ENCODE data around the gene OR10J1.
"Not testable (repeated sequence)": the region's sequence is repeated elsewhere in the genome, so short reads cannot be mapped to it uniquely, and the experiment has no call there.

Gene OR10J1

GRCh38 chr1:159439422-159439821 is at the start of gene OR10J1:
Gene OR10J1, plus strand, starts transcription at chr1:159439722. Its CDS starts 70 bp downstream, at chr1:159439792.
- DNase-seq = no peak

- no peak for DNase-seq
These were observed 32.7 kb upstream of the OR10J1 start for GRCh38 chr1:159406821-159407220.

- DNase-seq = no peak
These were observed 30.6 kb upstream of the OR10J1 start for GRCh38 chr1:159408862-159409400.

- no peak for DNase-seq
These were observed 17.7 kb upstream of the OR10J1 start for GRCh38 chr1:159421821-159422220.

GRCh38 chr1:159428536-159428935 is 11.0 kb upstream of the OR10J1 start:
- DNase-seq = no peak

- DNase-seq = no peak
These were observed 10.3 kb upstream of the OR10J1 start for GRCh38 chr1:159429074-159429861.

- no peak for DNase-seq
These were observed 8.5 kb upstream of the OR10J1 start for GRCh38 chr1:159430985-159431384.

GRCh38 chr1:159431904-159432303 is 7.6 kb upstream of the OR10J1 start, which contains the start of gene OR10J4:
Gene OR10J4, plus strand, starts transcription at chr1:159432204.
- DNase-seq = no peak

- no peak for DNase-seq
These were observed 3.1 kb upstream of the OR10J1 start for GRCh38 chr1:159436469-159436868.

GRCh38 chr1:159441360-159441759 is 1.8 kb downstream of the OR10J1 start:
- no peak for DNase-seq

- DNase-seq = no peak
These were observed 2.9 kb downstream of the OR10J1 start for GRCh38 chr1:159442428-159442827.

GRCh38 chr1:159443066-159443750 is 3.7 kb downstream of the OR10J1 start:
- no peak for DNase-seq

GRCh38 chr1:159444511-159444910 is 5.0 kb downstream of the OR10J1 start:
- no peak for DNase-seq

- no peak for DNase-seq
These were observed 8.7 kb downstream of the OR10J1 start for GRCh38 chr1:159448181-159448580.

- DNase-seq = not testable (repeated sequence)
These were observed 10.1 kb downstream of the OR10J1 start for GRCh38 chr1:159449605-159450004.

- no peak for DNase-seq
These were observed 20.0 kb downstream of the OR10J1 start for GRCh38 chr1:159459551-159459950.

- no peak for DNase-seq
These were observed 25.7 kb downstream of the OR10J1 start for GRCh38 chr1:159465191-159465603.

GRCh38 chr1:159468321-159468720 is 28.8 kb downstream of the OR10J1 start:
- DNase-seq = no peak

GRCh38 chr1:159469921-159470533 is 30.5 kb downstream of the OR10J1 start:
- DNase-seq = no peak

GRCh38 chr1:159473335-159473734 is 33.8 kb downstream of the OR10J1 start:
- no peak for DNase-seq

GRCh38 chr1:159474926-159475325 is 35.4 kb downstream of the OR10J1 start:
- no peak for DNase-seq

- no peak for DNase-seq
These were observed 44.0 kb downstream of the OR10J1 start for GRCh38 chr1:159483501-159483900.
